GM12891 (cell line): ENCODE data around the gene ASTN2.

Source experiments
- PAX5 ChIP-seq: IDR thresholded peaks from 2 replicates; pipeline ENCODE4 v1.6.1; 2011; ENCODE audit warnings: low read length, moderate library complexity, mild to moderate bottlenecking; ENCODE audit not compliant: insufficient read depth, severe bottlenecking
- POLR2A ChIP-seq: IDR thresholded peaks from 2 replicates; pipeline ENCODE4 v1.6.1; 2011; ENCODE audit warnings: low read depth, low read length, control low read depth
- POLR2AphosphoS5 ChIP-seq: IDR thresholded peaks from 2 replicates; pipeline ENCODE4 v1.6.1; 2011; ENCODE audit warnings: low read depth, low read length, control low read depth
- SPI1 ChIP-seq: IDR thresholded peaks from 2 replicates; pipeline ENCODE4 v1.6.1; 2011; ENCODE audit warnings: low read depth, low read length, control low read depth
- TAF1 ChIP-seq: IDR thresholded peaks from 2 replicates; pipeline ENCODE4 v1.6.1; 2011; ENCODE audit warnings: low read depth, low read length, control low read depth

DNA sequence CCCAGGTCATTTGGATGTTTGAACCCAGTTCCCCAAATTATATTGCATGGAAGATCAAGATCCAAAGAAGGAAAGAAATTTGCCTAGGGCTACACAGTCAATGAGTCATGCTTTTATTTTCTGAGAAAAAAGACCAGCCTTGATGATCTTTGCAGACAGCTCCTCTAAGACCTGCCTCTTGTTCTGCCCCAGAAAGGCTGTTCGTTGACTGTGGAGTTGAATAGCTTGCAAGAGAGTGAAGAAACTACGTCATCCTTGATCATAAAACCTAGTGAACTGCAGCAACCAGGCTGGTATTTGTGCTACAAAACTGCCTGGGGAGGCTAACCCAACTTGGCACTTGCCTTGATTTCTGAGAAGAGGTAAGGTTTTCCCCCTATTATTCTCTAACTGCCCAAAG is 997.4 kb downstream of the ASTN2 start:
- TF ChIP-seq POLR2AphosphoS5 (no peak), POLR2A (no peak), TAF1 (no peak), SPI1 (no peak), PAX5 (no peak)
